CD4-positive, alpha-beta T cell treated with Interleukin-15 for 4 hours (primary cell): ENCODE results near the gene DMD.

ENCODE experiments used
- DNase-seq: peaks from one replicate; pipeline ENCODE4 v3.0.0-alpha.2; 2020; ENCODE audit warnings: low spot score

DMD gene

DNA sequence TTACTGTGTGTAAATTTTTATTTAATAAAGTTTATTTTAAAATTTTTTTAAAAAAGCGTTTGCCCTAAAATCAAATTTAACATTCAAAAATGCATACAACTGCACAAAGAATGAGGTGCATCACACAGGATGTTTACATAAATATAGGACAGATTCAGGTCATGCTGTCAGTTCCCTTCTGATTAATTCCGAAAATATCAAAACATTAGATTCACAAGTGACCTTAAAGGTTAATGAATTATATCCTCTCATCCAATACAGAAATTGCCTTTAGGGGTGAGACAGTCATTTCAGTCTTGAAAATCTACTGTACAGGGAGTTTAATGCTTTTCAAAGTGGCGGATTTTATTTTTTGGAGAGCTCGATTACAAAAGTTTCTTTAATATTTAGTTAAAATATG lies 1930.8 kb downstream of the DMD start:
- DNase-seq = no peak

DNA sequence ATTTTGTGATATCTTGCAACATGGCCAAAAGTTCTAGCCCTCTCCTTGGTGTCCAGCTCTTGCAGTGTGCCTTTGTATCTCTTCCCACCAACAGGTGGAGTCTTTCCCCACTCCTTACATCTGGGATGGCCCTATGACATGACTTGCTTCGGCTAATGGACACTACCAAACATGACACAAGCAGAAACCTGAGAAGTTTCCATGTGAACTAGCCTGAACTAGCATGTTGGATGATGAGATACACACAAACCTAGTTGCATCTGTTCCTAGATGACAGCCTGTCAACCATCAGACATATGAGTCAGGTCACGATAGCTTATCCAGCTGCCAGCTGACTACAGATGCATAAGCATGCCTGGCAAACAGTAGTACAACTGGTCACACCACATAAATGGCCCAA lies 1932.0 kb downstream of the DMD start:
- DNase-seq = no peak

- no peak for DNase-seq
Measured at GRCh38 chrX:31272472-31272775, 1938.9 kb downstream of the DMD start.

- DNase-seq = no peak
Measured at GRCh38 chrX:31271615-31272471, 1939.5 kb downstream of the DMD start.

DNA sequence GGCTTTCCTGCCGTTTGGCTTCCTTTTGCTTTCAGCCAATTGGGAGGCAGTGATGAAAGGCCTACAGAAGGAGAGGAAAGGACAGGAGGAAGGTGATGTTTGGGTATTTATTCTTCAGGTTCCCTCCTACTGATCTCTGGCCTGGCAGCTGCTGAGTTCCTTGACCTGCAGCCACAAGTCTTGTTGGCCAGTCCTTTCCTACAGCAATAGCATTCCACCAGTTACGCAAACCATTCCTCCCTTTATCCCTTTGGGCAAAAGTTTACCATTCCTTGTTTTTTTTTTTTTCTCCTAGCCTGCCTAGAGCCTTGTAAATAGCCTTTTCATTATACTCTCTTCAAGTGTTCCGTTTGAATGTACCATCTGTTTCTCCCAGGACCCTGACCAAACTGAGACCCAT lies 1941.4 kb downstream of the DMD start:
- DNase-seq = no peak

GRCh38 chrX:31268359-31268758 lies 1943.0 kb downstream of the DMD start:
- DNase-seq = no peak

DNA sequence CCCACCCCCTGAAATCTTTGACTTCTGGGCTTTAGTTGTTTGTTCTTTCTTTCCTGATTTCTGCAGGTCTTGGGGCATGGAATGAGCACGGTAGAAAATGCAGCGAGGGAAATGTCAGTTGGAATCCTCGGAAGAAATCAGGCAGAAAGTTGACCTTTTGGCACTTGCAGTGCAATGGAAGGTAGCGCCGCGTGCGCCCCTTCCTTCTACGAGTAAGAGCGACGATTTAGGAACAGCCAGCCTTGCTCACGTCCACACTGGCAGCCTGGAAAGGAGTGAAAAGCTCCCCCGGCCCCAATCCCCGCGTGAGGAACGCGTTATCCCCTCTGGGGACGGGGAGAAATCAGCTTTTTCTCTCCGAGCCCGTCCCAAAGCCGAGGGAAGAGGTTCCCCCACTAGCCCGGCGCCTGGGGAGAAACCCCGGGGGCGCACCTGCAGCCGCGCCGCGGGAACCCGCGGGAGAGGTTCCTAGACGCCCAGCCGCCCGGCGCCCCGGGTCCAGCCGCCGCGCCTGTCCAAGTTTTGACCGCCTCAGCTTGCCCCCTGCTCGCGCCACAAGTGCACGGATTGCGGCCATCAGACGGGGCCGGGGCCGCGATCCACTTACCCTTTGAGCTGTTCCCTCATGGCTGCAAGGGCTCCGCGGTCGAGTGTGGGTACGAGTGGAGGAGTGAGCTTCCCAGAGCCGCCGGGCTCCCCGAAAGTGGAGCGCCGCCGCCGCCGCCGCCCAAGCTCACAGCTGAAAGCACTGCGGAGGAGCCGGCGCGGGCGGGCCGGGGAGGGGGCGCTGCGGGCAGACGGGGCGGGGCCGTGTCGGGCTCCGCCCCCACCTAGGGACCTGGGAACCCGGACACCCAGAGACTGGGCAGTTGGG lies 1944.9 kb downstream of the DMD start:
- DNase-seq = no peak

GRCh38 chrX:31265383-31265782 lies 1946.0 kb downstream of the DMD start:
- DNase-seq = no peak

DNA sequence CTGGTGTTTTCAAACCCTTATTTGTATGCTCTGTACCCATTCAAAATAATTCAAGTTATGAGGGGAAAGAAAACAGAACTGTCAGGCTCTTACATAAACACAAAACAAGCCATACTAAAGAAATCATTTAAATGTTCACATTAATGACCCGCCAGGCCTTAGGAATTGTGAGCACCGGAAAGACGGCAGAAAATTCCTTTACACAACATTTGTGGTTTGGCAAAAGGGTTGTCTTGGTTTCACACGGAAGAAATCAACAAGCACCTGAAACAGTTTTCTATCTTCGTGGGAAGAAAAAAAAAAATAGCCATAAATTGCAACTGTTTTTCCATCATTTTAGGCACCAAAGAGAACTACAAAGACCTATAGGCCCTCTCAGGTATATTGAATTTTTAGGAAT lies 1951.0 kb downstream of the DMD start:
- no peak for DNase-seq

- DNase-seq = no peak
Measured at GRCh38 chrX:31258166-31258565, 1953.2 kb downstream of the DMD start.

DNA sequence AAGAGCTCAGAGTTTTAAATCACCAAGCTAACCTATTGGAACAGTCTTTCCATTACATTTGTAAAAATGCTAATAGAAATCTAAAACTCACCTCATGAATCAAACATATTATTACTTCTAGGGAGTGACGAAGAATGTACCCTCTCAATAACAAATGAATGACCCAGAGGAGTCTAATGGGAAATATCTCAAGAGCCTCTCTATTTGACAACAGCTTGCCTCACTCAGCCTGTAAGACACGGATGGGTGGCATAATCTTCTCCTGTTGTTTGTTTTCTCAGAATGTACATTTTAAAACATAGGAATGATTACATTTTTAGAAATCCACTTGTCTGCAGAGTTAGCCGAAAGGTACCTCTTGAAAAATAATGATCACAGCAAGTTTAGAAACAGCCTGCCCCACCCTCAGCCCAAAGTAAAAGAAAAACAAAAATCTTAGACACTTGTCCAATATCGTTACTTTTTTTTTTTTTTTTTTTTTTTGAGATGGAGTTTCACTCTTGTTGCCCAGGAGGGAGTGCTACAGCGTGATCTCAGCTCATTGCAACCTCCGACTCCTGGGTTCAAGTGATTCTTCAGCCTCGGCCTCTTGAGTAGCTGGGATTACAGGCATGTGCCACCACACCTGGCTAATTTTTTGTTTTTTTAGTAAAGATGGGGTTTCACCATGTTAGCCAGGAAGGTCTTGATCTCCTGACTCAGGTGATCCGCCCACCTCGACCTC lies 1955.9 kb downstream of the DMD start:
- DNase-seq = no peak

- no peak for DNase-seq
Measured at GRCh38 chrX:31252133-31252532, 1959.2 kb downstream of the DMD start.

GRCh38 chrX:31251336-31251735 lies 1960.0 kb downstream of the DMD start:
- DNase-seq = no peak

GRCh38 chrX:31245714-31246113 lies 1965.6 kb downstream of the DMD start:
- no peak for DNase-seq

DNA sequence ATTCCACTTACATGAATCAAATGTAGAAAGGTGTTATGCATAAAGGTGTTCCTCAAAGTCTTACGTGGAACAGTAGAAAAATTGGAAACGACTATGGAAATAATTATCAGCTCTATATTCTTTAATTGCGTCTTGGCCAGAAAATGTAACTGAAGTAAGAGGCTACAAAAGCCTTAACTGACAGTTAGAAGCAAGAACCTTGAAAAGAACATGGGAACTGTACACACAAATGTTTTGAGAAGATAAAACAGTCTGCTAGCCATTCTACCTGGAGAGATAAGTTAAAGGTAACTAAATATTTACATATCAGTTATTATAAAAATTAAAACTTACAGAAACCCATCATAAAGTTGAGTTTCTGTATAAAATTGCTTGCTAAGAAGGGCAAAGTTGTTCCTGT lies 1967.5 kb downstream of the DMD start:
- no peak for DNase-seq

DNA sequence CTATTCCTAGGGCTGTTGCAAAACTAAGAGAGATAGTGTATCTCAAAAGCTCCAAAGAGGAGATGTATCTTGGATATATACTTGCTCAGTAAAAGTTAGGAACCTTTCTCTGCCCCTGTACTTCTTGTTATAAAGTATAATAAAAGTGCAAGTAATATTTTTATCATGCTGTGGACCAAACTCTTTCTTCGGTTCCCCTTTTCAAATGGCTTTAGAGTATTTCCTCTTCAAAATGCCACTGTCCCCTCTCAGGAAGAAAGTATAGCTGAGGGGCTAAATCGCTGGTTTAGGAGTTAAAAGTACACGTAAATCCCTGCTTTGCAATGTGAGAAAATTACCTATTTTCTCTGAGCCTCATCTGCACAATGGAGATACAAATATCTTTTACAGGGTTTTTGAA lies 1970.4 kb downstream of the DMD start:
- DNase-seq = no peak

DNA sequence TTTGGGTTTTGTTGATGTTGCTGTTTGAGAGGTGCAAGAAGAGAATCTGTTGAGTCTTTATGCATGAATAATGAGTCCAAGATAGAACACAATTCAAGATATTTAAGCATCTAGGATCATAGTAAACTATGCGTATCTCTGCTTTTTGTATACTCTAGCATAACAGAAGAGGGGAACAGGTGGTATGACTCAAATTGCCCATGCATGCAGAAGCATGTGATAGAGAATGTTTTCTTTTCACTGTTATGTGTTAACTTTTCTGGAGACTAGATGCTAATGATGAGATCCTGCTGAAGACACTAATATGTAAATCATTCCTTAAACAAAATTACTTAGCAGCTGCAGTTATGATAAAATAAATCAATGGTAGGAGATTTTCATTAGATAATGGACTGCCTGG lies 1974.2 kb downstream of the DMD start:
- DNase-seq = no peak

GRCh38 chrX:31236231-31236630 lies 1975.1 kb downstream of the DMD start:
- DNase-seq = no peak

DNA sequence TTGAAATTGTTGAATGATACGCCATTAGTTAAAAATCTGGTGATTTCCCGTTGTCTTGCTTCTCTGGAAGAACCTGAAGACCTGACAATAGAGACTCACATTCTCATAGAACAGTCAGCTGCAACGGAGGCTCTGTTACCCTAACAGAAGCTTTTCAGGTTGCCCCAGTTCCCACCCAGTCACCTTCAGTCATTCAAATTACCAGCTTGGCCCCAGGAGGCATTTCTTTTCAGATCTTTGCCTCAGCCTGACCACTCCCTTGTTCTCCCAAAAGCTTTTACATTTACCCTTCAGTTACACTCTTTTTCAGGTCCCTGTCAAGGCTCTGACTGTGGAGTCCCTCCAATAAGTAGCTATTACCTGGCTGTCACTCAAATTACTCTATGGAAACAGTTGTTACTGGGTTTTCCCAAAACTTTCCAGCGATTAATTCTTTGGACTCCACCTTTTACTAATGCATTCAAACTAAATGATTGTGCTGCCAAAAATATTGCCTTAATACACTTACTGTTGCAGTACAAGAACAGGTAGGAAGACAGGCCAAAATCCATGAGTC lies 1977.3 kb downstream of the DMD start:
- DNase-seq = no peak

- no peak for DNase-seq
Measured at GRCh38 chrX:31232506-31232905, 1978.8 kb downstream of the DMD start.

DNA sequence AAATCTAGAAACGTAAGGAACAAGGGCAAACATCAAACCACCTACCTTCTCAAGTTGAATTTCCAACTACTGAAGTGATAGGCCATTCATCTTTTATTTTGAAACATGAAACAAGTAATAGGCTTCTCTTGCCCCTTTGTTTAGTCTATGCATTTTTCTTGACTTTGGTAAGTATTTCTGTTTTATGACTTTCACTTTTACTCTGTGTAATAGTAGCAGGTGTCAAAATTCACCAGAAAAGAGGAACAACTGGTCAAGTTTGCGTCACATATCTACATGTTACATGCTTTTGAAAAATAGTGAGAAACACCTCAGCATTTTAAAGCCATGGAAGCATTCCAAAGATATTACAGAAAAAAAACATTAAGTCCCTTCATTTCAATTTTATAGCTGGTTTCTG lies 1982.4 kb downstream of the DMD start:
- DNase-seq = no peak

DNA sequence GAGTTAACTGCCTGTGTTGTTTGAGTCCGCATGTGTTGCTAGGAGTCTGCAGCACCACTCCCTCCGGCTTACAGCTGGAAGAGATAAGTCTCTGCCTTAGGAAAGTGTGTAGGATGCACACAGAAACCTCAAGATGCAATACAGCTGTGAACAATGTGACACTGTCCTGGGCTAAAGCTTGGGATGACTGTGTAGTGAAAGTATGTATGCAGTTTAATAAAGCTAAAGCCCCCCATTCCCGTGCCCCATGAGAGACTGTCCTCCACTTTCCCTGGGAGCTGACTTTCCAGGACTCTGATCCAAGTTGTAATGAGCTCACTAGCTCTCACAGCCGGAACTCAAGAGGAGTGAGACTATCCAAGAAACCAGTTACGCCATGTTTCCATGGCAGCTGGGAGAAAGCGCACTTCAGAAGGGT lies 1982.9 kb downstream of the DMD start:
- DNase-seq = no peak

DNA sequence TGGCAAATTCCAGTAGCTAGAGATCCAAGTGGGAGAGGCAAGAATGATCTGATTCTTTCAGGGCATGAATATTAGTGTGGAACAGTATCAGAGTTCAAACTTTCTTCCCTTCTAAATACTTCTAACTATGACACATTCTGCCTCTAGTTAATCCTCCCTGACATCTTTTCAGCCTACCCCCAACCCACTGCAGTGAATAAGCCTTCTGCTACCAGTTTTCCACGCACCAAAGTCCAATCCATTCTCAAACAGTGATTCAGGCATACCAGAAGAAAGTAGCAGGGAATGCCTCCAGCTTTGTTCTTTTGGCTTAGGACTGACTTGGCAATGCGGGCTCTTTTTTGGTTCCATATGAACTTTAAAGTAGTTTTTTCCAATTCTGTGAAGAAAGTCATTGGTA lies 1984.1 kb downstream of the DMD start:
- DNase-seq = no peak
